Adrenal gland (tissue), 12 donors: ENCODE results near the gene ACADM. TPM values are rescaled to one million over a fixed set of nuclear protein-coding genes. Genes with fewer than 3 reads are reported as not detected.

Source experiments
- DNase-seq, 7 donors: peaks; one replicate each; pipeline ENCODE4 v3.0.0-alpha.2; 2019 to 2020
- H3K27ac ChIP-seq, 5 donors: fragments of 200-600 bp; sonication (generic) in 4 of 5; 1 replicate in 3 of 5; 2 replicates in 2 of 5; pipeline versions ENCODE4 v1.5.1 to v1.8.0; 2016 to 2020; ENCODE audit warnings: mild to moderate bottlenecking in 1 of 5
- H3K27me3 ChIP-seq: fragments of 200-600 bp; 2 replicates; pipeline ENCODE4 v1.8.0; 2021
- H3K36me3 ChIP-seq, 2 donors: fragments of 200-600 bp; replicated peaks in 1 of 2; 1 replicate in 1 of 2; 2 replicates in 1 of 2; pipeline versions ENCODE4 v1.5.1 to v1.8.0; 2018 to 2022
- H3K4me1 ChIP-seq, 2 donors: fragments of 200-600 bp; replicated peaks in 1 of 2; 1 replicate in 1 of 2; 2 replicates in 1 of 2; pipeline versions ENCODE4 v1.5.1 to v1.8.0; 2018 to 2021
- H3K4me3 ChIP-seq, 4 donors: fragments of 200-600 bp; sonication (generic) in 3 of 4; one replicate each; pipeline ENCODE4 v1.5.1; 2016 to 2018
- H3K9me3 ChIP-seq, 3 donors: fragments of 200-600 bp; sonication (generic) in 1 of 3; replicated peaks in 1 of 3; 1 replicate in 2 of 3; 2 replicates in 1 of 3; pipeline versions ENCODE4 v1.5.1 to v1.8.0; 2016 to 2021
- POLR2A ChIP-seq, 2 donors: fragments of 450-650 bp; IDR thresholded peaks; one replicate each; pipeline ENCODE4 v1.6.1; 2017; ENCODE audit warnings: antibody characterized with exemption in 2 of 2, mild to moderate bottlenecking in 2 of 2, moderate library complexity in 1 of 2
- WGBS, 4 donors: extraction: QIAGEN DNeasy Blood & Tissue Kit in 2 of 4; methylation state at CpG; one replicate each; pipeline versions ENCODE4 v1.1.5 to v1.1.7; 2013 to 2017; 5-methylcytosine and 5-hydroxymethylcytosine counted together
- intact Hi-C, 2 donors: fragments of 100-400 bp; cut with DNase I; formaldehyde crosslinking; loops; one replicate each; pipeline versions ENCODE4 v1.14.1 to v1.15.0; 2022 to 2023
- polyA plus RNA-seq, 3 donors: library from polyadenylated mRNA; stranded (reverse); fragments of 200-250 nt in 2 of 3; fragments of 350-450 nt in 1 of 3; fragmentation: Illumina TruSeq in 1 of 3; extraction: RNeasy Lipid Tissue Mini Kit (QIAGEN cat#74804) in 1 of 3; gene quantifications; one replicate each; pipeline ENCODE4 v1.2.3, GENCODE V29; 2013 to 2014
- total RNA-seq, 9 donors: library from RNA; depleted of rRNA in 4 of 9; stranded (reverse); fragments of >200 nt in 4 of 9; fragments of 120-200 nt in 1 of 9; fragmentation: NEBNext Ultra II Directional in 1 of 9; extraction: Animal tissue kit (Norgen Biotek cat#: 25700) in 1 of 9; gene quantifications; one replicate each; pipeline versions ENCODE4 v1.1.0 to v1.2.4, GENCODE V29; 2013 to 2023
- TF ChIP-seq, protein P1 (sequence below), 6 experiments: fragments of 450-650 bp in 4 of 6; fragments of 200-600 bp in 2 of 6; sonication (generic) in 1 of 6; IDR thresholded peaks; 1 replicate in 5 of 6; 2 replicates in 1 of 6; pipeline versions ENCODE4 v1.5.1 to v1.8.0; 2016 to 2021; ENCODE audit warnings: antibody characterized with exemption in 6 of 6, mild to moderate bottlenecking in 2 of 6, moderate library complexity in 1 of 6
- donor health status: healthy with polysubstance abuse.
- donor health status: Bipolar disorder and iron deficiency.
- donor health status: DM: yes; HTN: yes; CAD: no.
- donor health status: DM: no; HTN: no; CAD: no.
- donor health status: DM: no; HTN: no; CAD: no.
- donor health status: DM: yes; HTN: yes; CAD: no.

Gene ACADM
- total and polyA plus RNA-seq, 12 donors: 23.1 to 208 (median 101) TPM

- no peak overlapping the region for H3K4me3 ChIP-seq
- H3K27me3 ChIP-seq: no peaks in the 10 kb centered on the region
- H3K27ac ChIP-seq: no peak overlapping the region
- H3K4me1 ChIP-seq: no peaks in the 10 kb centered on the region
- DNase-seq: no peak
- intact Hi-C loops: no loop called here
- no peak for TF ChIP-seq POLR2A (IDR thresholded peaks at IDR 0.05)
- TF ChIP-seq, protein P1, sequence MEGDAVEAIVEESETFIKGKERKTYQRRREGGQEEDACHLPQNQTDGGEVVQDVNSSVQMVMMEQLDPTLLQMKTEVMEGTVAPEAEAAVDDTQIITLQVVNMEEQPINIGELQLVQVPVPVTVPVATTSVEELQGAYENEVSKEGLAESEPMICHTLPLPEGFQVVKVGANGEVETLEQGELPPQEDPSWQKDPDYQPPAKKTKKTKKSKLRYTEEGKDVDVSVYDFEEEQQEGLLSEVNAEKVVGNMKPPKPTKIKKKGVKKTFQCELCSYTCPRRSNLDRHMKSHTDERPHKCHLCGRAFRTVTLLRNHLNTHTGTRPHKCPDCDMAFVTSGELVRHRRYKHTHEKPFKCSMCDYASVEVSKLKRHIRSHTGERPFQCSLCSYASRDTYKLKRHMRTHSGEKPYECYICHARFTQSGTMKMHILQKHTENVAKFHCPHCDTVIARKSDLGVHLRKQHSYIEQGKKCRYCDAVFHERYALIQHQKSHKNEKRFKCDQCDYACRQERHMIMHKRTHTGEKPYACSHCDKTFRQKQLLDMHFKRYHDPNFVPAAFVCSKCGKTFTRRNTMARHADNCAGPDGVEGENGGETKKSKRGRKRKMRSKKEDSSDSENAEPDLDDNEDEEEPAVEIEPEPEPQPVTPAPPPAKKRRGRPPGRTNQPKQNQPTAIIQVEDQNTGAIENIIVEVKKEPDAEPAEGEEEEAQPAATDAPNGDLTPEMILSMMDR (IDR thresholded peaks at IDR 0.05): no peak
- no peaks in the 10 kb centered on the region for H3K9me3 ChIP-seq
- H3K36me3 ChIP-seq: no peaks in the 10 kb centered on the region
These were observed 13.7 kb upstream of the ACADM start for GRCh38 chr1:75710832-75711231.

GRCh38 chr1:75711846-75712245 lies 12.7 kb upstream of the ACADM start:
- Histone ChIP-seq H3K27me3 (no peaks in the 10 kb centered on the region), H3K4me3 (no peak overlapping the region), H3K4me1 (no peaks in the 10 kb centered on the region), H3K36me3 (no peaks in the 10 kb centered on the region), H3K9me3 (no peaks in the 10 kb centered on the region), H3K27ac (no peak overlapping the region)
- intact Hi-C loops: no loop called here
- TF ChIP-seq, protein P1 (IDR thresholded peaks at IDR 0.05): no peak
- TF ChIP-seq POLR2A (IDR thresholded peaks at IDR 0.05): no peak
- DNase-seq: no peak

DNA sequence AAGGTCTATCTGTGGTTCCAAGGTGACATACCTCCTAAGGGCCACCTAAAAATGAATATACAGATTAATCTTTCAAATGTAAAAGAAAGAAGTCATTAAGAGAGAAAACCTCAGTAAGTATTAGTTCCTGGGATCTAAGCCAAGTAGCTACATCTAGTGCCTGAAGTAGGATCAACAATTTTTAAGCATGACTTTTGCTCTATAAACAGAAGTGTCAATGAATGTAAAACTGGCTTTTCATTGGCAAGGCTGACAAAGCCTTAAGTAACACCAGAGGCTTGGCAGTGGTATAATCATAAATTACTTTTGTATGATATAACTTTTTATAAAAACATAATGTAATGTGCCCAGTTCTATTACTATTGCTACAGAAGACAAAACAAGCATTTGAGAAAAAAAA lies 12.2 kb upstream of the ACADM start:
- DNase-seq: no peak
- H3K27me3 ChIP-seq: no peaks in the 10 kb centered on the region
- H3K36me3 ChIP-seq: no peaks in the 10 kb centered on the region
- intact Hi-C loops: no loop called here
- H3K27ac ChIP-seq: no peak overlapping the region
- no peaks in the 10 kb centered on the region for H3K4me1 ChIP-seq
- no peak overlapping the region for H3K4me3 ChIP-seq
- TF ChIP-seq POLR2A (IDR thresholded peaks at IDR 0.05): no peak
- TF ChIP-seq, protein P1 (IDR thresholded peaks at IDR 0.05): no peak
- no peaks in the 10 kb centered on the region for H3K9me3 ChIP-seq

DNA sequence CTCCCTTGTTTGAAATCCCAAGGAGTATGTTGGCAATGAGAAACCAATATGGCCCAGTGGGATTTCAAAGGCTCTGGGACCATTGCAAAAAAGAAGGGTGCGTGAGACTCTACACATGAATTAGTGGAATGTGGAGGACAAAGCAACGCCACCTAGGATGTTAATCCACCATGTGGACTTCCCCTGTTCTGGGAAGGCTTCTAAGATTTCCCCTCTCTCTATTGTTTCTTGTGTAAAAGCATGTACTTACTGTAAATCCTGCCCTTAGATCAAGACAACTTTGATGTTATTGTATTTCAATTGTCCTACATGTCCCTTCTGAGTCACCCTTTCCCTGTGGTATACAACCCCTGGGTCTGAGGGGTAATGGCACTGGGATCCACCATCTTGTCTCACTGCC lies 4.7 kb upstream of the ACADM start:
- H3K4me3 ChIP-seq: no peak overlapping the region
- H3K27me3 ChIP-seq: no peaks in the 10 kb centered on the region
- no peak for TF ChIP-seq POLR2A (IDR thresholded peaks at IDR 0.05)
- TF ChIP-seq, protein P1 (IDR thresholded peaks at IDR 0.05): no peak
- H3K27ac ChIP-seq: no peak overlapping the region
- H3K9me3 ChIP-seq: no peaks in the 10 kb centered on the region
- intact Hi-C loops: no loop called here
- H3K4me1 ChIP-seq: peaks cover 5% of the 10 kb centered on the region in 2 donors
- no peaks in the 10 kb centered on the region for H3K36me3 ChIP-seq
- WGBS, 4 donors: 77 to 87% (median 84%) methylated on average over 2 of the region's 2 CpGs
- no peak for DNase-seq
